GOT3 (cell line): ENCODE measurements around the gene NAP1L1.

ENCODE experiments used
- DNase-seq: peaks from one replicate; lab custom pipeline; 2025; ENCODE audit warnings: mixed read lengths; lab: John Stamatoyannopoulos, UW

Gene NAP1L1

GRCh38 chr12:76084863-76085519 lies 506 bp upstream of the NAP1L1 start:
- no peak for DNase-seq

DNA sequence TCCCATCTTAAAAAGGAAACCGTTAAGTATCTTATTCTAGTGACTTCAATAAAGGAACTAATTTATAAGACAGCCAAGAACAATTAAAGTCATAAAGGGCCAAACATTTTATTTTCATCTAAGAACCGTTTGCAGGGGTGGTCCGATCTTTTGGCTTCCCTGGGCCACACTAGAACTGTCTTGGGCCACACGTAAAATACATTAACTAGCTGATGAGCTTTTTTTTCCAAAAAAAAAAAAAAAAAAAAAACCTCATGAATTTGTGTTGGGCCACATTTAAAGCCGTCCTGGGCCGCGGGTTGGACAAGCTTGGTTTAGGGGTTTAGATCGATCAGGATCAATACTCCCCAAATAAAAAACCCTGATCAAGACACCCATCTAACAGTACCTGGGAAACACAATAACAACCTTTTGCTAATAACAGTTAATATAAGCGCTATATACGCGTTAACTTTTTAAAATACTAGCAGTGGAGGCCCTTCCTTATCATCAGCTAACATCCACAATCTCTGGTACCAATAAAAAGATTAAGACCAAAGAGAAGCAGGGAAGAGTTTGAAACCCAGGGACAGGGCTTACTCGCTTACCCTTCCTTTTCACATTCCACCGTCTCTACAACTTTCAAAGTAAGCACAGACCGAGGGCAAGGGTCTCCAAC lies 1.1 kb downstream of the NAP1L1 start:
- no peak for DNase-seq

DNA sequence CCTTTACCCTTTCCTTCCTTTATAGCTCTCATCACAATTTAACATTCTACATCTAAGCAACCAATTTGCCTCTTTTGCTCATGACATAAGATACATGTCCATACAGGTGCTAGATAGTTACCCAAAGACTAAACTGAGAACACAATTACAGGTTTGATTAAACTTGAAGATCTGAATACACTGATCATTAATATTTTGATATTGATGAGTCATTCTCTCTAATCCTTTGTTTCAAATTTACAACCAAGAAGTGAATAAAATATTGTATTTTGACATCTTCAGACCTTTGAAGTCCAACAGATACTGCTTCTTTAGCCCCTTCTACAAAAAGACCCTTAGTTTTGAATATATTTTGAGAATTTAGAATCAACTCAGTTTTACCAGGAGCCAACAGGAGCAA lies 2.6 kb downstream of the NAP1L1 start:
- no peak for DNase-seq

DNA sequence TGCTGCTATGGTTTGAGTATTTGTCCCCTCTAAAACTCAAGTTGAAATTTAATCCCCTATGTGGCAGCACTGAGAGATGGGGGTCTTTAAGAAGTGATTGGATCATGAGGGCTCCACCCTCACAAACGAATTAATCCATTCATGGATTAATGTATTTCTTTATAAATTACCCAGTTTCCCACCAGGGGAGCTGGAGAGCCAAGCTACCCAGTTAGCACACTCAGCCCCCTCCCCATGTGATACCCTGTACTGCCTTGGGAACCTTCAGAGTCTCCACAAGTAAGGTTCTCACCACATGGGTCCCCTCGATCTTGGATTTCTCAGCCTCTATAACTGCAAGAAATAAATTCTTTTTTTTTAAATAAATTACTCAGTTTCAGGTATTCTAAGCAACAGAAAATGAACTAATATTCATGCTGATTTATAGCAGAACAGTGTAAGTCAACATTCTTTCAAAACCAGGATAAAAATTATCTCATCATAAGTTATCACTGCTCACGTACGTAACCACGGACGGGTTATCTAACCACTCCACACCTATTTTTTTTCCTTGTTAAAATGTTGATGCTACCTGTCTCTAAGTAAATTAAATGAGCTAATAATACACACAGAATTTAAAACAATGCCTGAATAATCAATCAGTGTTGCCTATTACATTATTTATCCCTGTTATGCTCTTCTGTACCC lies 3.6 kb downstream of the NAP1L1 start:
- no peak for DNase-seq

GRCh38 chr12:76080017-76080728 lies 4.3 kb downstream of the NAP1L1 start:
- DNase-seq, result no peak

GRCh38 chr12:76078748-76079147 lies 5.7 kb downstream of the NAP1L1 start:
- no peak for DNase-seq

DNA sequence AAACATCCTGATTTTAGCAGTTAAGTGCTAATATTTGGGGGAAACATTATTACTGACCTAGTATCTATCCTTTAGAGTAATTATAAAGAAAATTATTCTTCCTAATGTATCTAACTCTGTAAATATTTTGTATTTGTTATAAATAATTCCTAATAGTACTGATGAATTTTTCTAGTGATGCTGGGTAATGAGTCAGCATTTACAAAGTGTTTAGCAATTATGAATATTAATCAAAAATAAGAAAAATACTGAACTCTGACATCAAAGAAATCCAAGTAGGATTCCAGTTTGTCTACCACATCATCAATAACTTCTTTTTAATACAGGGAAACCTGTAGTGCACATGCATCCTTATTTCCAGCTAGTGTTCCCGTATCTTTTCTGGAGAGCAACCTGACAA lies 9.0 kb downstream of the NAP1L1 start:
- DNase-seq, result no peak

GRCh38 chr12:76074701-76075336 lies 9.7 kb downstream of the NAP1L1 start:
- DNase-seq, result no peak

- no peak for DNase-seq
Observed at GRCh38 chr12:76073561-76073960, 10.9 kb downstream of the NAP1L1 start.

DNA sequence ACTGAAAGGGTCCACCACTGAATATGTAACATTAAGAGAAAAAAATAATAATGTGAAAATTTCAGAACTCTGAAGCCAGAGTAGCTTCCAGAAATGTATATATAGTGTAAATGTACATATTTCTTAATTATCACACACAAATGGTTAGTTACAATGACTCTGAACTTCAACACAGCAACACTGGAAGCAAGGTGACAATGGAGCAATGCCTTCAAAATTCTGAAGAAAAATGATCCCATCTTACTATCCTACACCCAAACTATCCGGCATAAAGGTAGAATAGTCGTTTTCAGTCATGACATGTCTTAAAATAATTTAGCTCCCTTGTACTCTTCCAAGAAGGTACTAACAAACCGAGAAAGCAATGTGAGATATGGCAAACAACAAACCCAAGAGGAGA lies 11.9 kb downstream of the NAP1L1 start:
- DNase-seq, result no peak

GRCh38 chr12:76069339-76069738 lies 15.1 kb downstream of the NAP1L1 start:
- no peak for DNase-seq

- no peak for DNase-seq
Observed at GRCh38 chr12:76065917-76066316, 18.6 kb downstream of the NAP1L1 start.

- no peak for DNase-seq
Observed at GRCh38 chr12:76064904-76065303, 19.6 kb downstream of the NAP1L1 start.

- no peak for DNase-seq
Observed at GRCh38 chr12:76060111-76060510, 24.4 kb downstream of the NAP1L1 start.

- no peak for DNase-seq
Observed at GRCh38 chr12:76057326-76057725, 27.2 kb downstream of the NAP1L1 start.

DNA sequence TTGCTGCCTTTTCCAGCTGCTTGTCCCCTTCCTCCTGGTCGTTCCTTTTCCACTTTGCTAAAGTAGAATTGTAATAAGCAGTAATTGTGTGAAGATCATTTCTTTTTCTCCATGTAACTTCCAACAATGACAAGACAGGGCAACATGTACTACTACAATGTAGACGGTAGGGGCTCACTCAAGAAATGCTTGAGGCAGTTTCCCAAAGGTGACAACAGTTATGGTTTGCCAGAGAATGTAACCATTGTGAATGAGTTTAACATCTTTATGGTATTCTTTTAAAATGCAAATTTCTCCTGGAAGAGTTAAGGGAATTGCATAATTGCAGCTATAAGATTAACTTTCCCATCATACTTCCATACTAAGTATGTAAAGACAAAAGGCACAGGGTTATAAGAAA lies 29.1 kb downstream of the NAP1L1 start:
- DNase-seq, result no peak

GRCh38 chr12:76049575-76050251 lies 34.8 kb downstream of the NAP1L1 start:
- no peak for DNase-seq

- no peak for DNase-seq
Observed at GRCh38 chr12:76047742-76048141, 36.7 kb downstream of the NAP1L1 start.

- no peak for DNase-seq
Observed at GRCh38 chr12:76047060-76047459, 37.4 kb downstream of the NAP1L1 start.

GRCh38 chr12:76043377-76043776 lies 41.1 kb downstream of the NAP1L1 start:
- DNase-seq, result no peak

DNA sequence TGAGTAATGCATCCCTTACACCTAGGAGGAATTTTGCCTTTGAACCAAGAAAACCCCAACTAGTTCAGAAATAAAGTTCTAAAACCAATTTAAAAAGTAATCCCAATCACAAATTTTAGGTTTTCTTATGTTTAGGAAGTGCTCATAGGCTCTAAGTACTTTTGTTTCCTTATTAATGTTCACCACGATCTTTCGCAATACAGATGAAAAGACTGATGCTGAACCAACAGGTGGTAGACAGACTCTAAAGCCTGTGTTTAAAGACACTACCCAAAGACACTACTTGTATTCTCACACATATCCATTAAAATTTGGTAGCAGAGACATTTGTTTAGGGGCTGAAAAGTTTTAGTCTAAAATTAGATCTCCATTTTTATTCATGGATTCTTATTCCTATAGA lies 42.3 kb downstream of the NAP1L1 start:
- DNase-seq, result no peak

DNA sequence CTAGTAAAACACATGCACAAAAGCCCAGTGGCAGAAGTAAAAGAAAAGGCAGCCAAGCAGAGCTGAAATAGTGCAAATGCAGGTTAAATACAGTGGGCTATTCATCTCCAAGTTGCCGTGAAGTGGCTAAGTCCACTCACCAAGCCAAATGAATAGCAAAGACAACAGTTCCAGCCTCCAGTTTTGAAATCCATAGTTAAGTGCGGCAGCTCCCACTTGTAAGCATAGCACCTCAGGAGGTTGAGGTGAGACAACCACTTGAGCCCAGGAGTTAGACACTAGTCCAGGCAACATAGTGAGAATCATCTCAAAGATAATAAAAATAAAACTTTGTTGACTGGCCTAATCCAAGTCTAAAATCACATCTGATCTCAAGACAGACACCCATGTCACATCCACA lies 43.1 kb downstream of the NAP1L1 start:
- DNase-seq, result no peak
